H1 (cell line): ENCODE results near the gene TDRD6. TPM values are rescaled to one million over a fixed set of nuclear protein-coding genes. Genes with fewer than 3 reads are reported as not detected.

Experiments
- BCL11A ChIP-seq, 2 experiments: IDR thresholded peaks; one replicate each; pipeline ENCODE4 v1.6.1; 2011; ENCODE audit warnings: low read depth in 2 of 2, low read length in 2 of 2, mild to moderate bottlenecking in 2 of 2
- KDM4A ChIP-seq: IDR thresholded peaks from one replicate; pipeline ENCODE4 v1.7.1; 2012; ENCODE audit warnings: low read depth, mild to moderate bottlenecking, moderate library complexity, low read length, inconsistent platforms; ENCODE audit not compliant: severe bottlenecking
- NRF1 ChIP-seq: IDR thresholded peaks from 2 replicates; pipeline ENCODE4 v1.6.1; 2011; ENCODE audit warnings: mild to moderate bottlenecking, low read depth, low read length, improper control_type of control experiment
- SP4 ChIP-seq: IDR thresholded peaks from 2 replicates; pipeline ENCODE4 v1.6.1; 2012; ENCODE audit warnings: low read length, inconsistent platforms
- polyA plus RNA-seq, 7 experiments: library from polyadenylated mRNA; depleted of rRNA in 3 of 7; stranded (reverse) in 5 of 7; unstranded in 2 of 7; fragments of >200 nt in 5 of 7; fragments of 200-250 nt in 2 of 7; gene quantifications; 1 replicate in 5 of 7; 2 replicates in 1 of 7; 4 replicates in 1 of 7; pipeline versions ENCODE4 v1.2.1 to v1.2.3, GENCODE V29; 2011 to 2013; ENCODE audit warnings: missing spikeins in 2 of 7, mixed read lengths in 2 of 7
- total RNA-seq: library from RNA; stranded (reverse); fragmentation: NEBNext Ultra II Directional; extraction: Animal tissue kit (Norgen Biotek cat#: 25700); gene quantifications from 2 replicates; pipeline ENCODE4 v1.2.1, GENCODE V29; 2021
- TF ChIP-seq, protein P1 (sequence below): fragments of 300-600 bp; sonication (generic); IDR thresholded peaks from 2 replicates; pipeline ENCODE4 v1.7.1; 2012; ENCODE audit warnings: low read length, moderate library complexity, mild to moderate bottlenecking, inconsistent platforms; ENCODE audit not compliant: insufficient replicate concordance
- TF ChIP-seq, protein P2 (sequence below): IDR thresholded peaks from 2 replicates; pipeline ENCODE4 v1.6.1; 2011; ENCODE audit warnings: low read depth, mild to moderate bottlenecking, low read length; ENCODE audit not compliant: insufficient read depth
- TF ChIP-seq, protein P3 (sequence below): IDR thresholded peaks from 2 replicates; pipeline ENCODE4 v1.6.1; 2012; ENCODE audit warnings: inconsistent platforms
- TF ChIP-seq, protein P4 (sequence below): IDR thresholded peaks from 2 replicates; pipeline ENCODE4 v1.6.1; 2012; ENCODE audit warnings: inconsistent platforms

The TDRD6 gene
- total and polyA plus RNA-seq, 2 of the 8 experiments (the other 6 are each of a cell fraction or from before 2014, with no cell fraction given), result 0.06 to 0.19 TPM

DNA sequence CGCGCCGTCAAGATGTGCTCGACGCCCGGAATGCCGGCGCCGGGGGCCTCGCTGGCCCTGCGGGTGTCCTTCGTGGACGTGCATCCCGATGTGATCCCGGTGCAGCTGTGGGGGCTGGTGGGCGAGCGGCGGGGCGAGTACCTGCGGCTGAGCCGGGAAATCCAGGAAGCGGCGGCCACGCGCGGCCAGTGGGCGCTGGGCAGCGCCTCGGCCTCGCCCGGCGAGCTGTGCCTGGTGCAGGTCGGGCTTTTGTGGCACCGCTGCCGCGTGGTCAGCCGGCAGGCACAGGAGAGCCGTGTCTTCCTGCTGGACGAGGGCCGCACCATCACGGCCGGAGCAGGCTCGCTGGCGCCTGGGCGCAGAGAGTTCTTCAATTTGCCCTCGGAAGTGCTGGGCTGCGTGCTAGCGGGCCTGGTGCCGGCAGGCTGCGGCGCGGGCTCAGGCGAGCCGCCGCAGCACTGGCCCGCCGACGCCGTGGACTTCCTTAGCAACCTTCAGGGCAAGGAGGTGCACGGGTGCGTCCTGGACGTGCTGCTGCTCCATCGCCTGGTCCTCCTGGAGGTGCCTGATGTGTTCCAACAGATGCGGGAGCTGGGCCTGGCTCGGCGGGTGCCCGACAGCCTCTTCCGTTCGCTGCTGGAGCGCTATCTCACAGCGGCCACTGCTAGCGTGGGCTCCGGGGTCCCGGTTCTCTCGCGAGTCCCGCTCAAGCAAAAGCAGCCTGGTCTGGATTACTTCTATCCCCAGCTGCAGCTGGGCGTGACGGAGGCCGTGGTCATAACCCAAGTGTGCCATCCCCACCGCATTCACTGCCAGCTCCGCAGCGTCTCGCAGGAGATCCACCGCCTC is 656 bp downstream of the TDRD6 start (continued):
- TF ChIP-seq, protein P1, sequence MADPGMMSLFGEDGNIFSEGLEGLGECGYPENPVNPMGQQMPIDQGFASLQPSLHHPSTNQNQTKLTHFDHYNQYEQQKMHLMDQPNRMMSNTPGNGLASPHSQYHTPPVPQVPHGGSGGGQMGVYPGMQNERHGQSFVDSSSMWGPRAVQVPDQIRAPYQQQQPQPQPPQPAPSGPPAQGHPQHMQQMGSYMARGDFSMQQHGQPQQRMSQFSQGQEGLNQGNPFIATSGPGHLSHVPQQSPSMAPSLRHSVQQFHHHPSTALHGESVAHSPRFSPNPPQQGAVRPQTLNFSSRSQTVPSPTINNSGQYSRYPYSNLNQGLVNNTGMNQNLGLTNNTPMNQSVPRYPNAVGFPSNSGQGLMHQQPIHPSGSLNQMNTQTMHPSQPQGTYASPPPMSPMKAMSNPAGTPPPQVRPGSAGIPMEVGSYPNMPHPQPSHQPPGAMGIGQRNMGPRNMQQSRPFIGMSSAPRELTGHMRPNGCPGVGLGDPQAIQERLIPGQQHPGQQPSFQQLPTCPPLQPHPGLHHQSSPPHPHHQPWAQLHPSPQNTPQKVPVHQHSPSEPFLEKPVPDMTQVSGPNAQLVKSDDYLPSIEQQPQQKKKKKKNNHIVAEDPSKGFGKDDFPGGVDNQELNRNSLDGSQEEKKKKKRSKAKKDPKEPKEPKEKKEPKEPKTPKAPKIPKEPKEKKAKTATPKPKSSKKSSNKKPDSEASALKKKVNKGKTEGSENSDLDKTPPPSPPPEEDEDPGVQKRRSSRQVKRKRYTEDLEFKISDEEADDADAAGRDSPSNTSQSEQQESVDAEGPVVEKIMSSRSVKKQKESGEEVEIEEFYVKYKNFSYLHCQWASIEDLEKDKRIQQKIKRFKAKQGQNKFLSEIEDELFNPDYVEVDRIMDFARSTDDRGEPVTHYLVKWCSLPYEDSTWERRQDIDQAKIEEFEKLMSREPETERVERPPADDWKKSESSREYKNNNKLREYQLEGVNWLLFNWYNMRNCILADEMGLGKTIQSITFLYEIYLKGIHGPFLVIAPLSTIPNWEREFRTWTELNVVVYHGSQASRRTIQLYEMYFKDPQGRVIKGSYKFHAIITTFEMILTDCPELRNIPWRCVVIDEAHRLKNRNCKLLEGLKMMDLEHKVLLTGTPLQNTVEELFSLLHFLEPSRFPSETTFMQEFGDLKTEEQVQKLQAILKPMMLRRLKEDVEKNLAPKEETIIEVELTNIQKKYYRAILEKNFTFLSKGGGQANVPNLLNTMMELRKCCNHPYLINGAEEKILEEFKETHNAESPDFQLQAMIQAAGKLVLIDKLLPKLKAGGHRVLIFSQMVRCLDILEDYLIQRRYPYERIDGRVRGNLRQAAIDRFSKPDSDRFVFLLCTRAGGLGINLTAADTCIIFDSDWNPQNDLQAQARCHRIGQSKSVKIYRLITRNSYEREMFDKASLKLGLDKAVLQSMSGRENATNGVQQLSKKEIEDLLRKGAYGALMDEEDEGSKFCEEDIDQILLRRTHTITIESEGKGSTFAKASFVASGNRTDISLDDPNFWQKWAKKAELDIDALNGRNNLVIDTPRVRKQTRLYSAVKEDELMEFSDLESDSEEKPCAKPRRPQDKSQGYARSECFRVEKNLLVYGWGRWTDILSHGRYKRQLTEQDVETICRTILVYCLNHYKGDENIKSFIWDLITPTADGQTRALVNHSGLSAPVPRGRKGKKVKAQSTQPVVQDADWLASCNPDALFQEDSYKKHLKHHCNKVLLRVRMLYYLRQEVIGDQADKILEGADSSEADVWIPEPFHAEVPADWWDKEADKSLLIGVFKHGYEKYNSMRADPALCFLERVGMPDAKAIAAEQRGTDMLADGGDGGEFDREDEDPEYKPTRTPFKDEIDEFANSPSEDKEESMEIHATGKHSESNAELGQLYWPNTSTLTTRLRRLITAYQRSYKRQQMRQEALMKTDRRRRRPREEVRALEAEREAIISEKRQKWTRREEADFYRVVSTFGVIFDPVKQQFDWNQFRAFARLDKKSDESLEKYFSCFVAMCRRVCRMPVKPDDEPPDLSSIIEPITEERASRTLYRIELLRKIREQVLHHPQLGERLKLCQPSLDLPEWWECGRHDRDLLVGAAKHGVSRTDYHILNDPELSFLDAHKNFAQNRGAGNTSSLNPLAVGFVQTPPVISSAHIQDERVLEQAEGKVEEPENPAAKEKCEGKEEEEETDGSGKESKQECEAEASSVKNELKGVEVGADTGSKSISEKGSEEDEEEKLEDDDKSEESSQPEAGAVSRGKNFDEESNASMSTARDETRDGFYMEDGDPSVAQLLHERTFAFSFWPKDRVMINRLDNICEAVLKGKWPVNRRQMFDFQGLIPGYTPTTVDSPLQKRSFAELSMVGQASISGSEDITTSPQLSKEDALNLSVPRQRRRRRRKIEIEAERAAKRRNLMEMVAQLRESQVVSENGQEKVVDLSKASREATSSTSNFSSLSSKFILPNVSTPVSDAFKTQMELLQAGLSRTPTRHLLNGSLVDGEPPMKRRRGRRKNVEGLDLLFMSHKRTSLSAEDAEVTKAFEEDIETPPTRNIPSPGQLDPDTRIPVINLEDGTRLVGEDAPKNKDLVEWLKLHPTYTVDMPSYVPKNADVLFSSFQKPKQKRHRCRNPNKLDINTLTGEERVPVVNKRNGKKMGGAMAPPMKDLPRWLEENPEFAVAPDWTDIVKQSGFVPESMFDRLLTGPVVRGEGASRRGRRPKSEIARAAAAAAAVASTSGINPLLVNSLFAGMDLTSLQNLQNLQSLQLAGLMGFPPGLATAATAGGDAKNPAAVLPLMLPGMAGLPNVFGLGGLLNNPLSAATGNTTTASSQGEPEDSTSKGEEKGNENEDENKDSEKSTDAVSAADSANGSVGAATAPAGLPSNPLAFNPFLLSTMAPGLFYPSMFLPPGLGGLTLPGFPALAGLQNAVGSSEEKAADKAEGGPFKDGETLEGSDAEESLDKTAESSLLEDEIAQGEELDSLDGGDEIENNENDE, result no peak
- TF ChIP-seq KDM4A (no peak), BCL11A (IDR thresholded peaks at IDR 0.05; ENCODE audit: low read depth in 2 of 2, low read length in 2 of 2) (no peak), NRF1 (no peak), SP4 (no peak)
- TF ChIP-seq, protein P2, sequence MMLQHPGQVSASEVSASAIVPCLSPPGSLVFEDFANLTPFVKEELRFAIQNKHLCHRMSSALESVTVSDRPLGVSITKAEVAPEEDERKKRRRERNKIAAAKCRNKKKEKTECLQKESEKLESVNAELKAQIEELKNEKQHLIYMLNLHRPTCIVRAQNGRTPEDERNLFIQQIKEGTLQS, result no peak
- TF ChIP-seq, protein P3, sequence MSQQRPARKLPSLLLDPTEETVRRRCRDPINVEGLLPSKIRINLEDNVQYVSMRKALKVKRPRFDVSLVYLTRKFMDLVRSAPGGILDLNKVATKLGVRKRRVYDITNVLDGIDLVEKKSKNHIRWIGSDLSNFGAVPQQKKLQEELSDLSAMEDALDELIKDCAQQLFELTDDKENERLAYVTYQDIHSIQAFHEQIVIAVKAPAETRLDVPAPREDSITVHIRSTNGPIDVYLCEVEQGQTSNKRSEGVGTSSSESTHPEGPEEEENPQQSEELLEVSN, result no peak
- TF ChIP-seq, protein P4, sequence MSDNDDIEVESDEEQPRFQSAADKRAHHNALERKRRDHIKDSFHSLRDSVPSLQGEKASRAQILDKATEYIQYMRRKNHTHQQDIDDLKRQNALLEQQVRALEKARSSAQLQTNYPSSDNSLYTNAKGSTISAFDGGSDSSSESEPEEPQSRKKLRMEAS, result no peak
